Measurements from ENCODE around the gene MECP2. TPM values are rescaled to one million over a fixed set of nuclear protein-coding genes. Genes with fewer than 3 reads are reported as not detected.

MECP2 gene
- total RNA-seq, 2 experiments from 2014 or later, result 81.1 to 84.5 TPM

GRCh38 chrX:154030715-154031305, 66.7 kb downstream of the MECP2 start:
- Mint-ChIP-seq H3K4me1 (peaks cover 6% of the 10 kb centered on the region), H3K9me3 (ENCODE audit: low read depth) (no peaks in the 10 kb centered on the region), H3K27me3 (no peaks in the 10 kb centered on the region), H3K4me3 (no peak overlapping the region), H3K27ac (no peak overlapping the region), H3K36me3 (peaks cover 15% of the 10 kb centered on the region)
- CTCF ChIA-PET, result interaction anchor here (1.6 kb wide), 1 partner anchor 17 kb away, joined by 3 read pairs; no protein-coding TSS in a partner anchor
- no peak for ATAC-seq
- DNase-seq, result no peak

- no peaks in the 10 kb centered on the region for H3K9me3 Mint-ChIP-seq (ENCODE audit: low read depth)
- ATAC-seq (no peak), DNase-seq (no peak)
- peaks cover 6% of the 10 kb centered on the region for H3K4me1 Mint-ChIP-seq
- H3K36me3 Mint-ChIP-seq, result peaks cover 15% of the 10 kb centered on the region
- no peaks in the 10 kb centered on the region for H3K27me3 Mint-ChIP-seq
- CTCF ChIA-PET, result interaction anchor here (0.8 to 1.6 kb wide), 2 partner anchors 16 to 17 kb away, joined by 3 read pairs; no protein-coding TSS in a partner anchor
- no peak overlapping the region for H3K4me3 Mint-ChIP-seq
- no peak overlapping the region for H3K27ac Mint-ChIP-seq
Measured at GRCh38 chrX:154030266-154030665, 67.3 kb downstream of the MECP2 start.

- DNase-seq (no peak), ATAC-seq (no peak)
- Mint-ChIP-seq H3K27me3 (no peaks in the 10 kb centered on the region), H3K4me3 (no peak overlapping the region), H3K27ac (no peak overlapping the region), H3K9me3 (ENCODE audit: low read depth) (no peaks in the 10 kb centered on the region), H3K36me3 (peaks cover 15% of the 10 kb centered on the region), H3K4me1 (peaks cover 4% of the 10 kb centered on the region)
- CTCF ChIA-PET, result interaction anchor here (0.8 to 1.6 kb wide), 2 partner anchors 15 to 16 kb away, joined by 3 read pairs; no protein-coding TSS in a partner anchor
Measured at GRCh38 chrX:154029439-154029838, 68.1 kb downstream of the MECP2 start.

GRCh38 chrX:154028502-154029184, 68.9 kb downstream of the MECP2 start:
- no peak for ATAC-seq
- no peak overlapping the region for H3K27ac Mint-ChIP-seq
- CTCF ChIA-PET, result no interaction called here

GRCh38 chrX:154027986-154028385, 69.5 kb downstream of the MECP2 start:
- H3K36me3 Mint-ChIP-seq, result peaks cover 13% of the 10 kb centered on the region
- no peak overlapping the region for H3K27ac Mint-ChIP-seq
- H3K4me1 Mint-ChIP-seq, result peaks cover 4% of the 10 kb centered on the region
- ATAC-seq (no peak), DNase-seq (no peak)
- CTCF ChIA-PET, result no interaction called here
- no peak overlapping the region for H3K4me3 Mint-ChIP-seq
- no peaks in the 10 kb centered on the region for H3K9me3 Mint-ChIP-seq (ENCODE audit: low read depth)
- H3K27me3 Mint-ChIP-seq, result no peaks in the 10 kb centered on the region

More at GRCh38 chrX:154028502-154029184, 68.9 kb downstream of the MECP2 start:
- no peak for DNase-seq
- Mint-ChIP-seq H3K27me3 (no peaks in the 10 kb centered on the region), H3K4me3 (no peak overlapping the region), H3K9me3 (ENCODE audit: low read depth) (no peaks in the 10 kb centered on the region), H3K4me1 (peaks cover 4% of the 10 kb centered on the region), H3K36me3 (peaks cover 14% of the 10 kb centered on the region)

- H3K4me1 Mint-ChIP-seq, result peaks cover 4% of the 10 kb centered on the region
- ATAC-seq (no peak), DNase-seq (no peak)
- no peak overlapping the region for H3K27ac Mint-ChIP-seq
- no peaks in the 10 kb centered on the region for H3K27me3 Mint-ChIP-seq
- CTCF ChIA-PET, result no interaction called here
- no peak overlapping the region for H3K4me3 Mint-ChIP-seq
- no peaks in the 10 kb centered on the region for H3K9me3 Mint-ChIP-seq (ENCODE audit: low read depth)
- H3K36me3 Mint-ChIP-seq, result peaks cover 10% of the 10 kb centered on the region
Measured at GRCh38 chrX:154027022-154027402, 70.5 kb downstream of the MECP2 start.

- DNase-seq, result no peak
- no peaks in the 10 kb centered on the region for H3K27me3 Mint-ChIP-seq
- H3K9me3 Mint-ChIP-seq (ENCODE audit: low read depth), result no peaks in the 10 kb centered on the region
- H3K27ac Mint-ChIP-seq, result no peak overlapping the region
- no peak for ATAC-seq
- peaks cover 7% of the 10 kb centered on the region for H3K36me3 Mint-ChIP-seq
- CTCF ChIA-PET, result no interaction called here
- H3K4me1 Mint-ChIP-seq, result peaks cover 5% of the 10 kb centered on the region
- no peak overlapping the region for H3K4me3 Mint-ChIP-seq
Measured at GRCh38 chrX:154026136-154027021, 71.1 kb downstream of the MECP2 start.

GRCh38 chrX:154025230-154025629, 72.3 kb downstream of the MECP2 start:
- no peak for ATAC-seq
- H3K27me3 Mint-ChIP-seq, result no peaks in the 10 kb centered on the region
- peaks cover 15% of the 10 kb centered on the region for H3K4me1 Mint-ChIP-seq
- peaks cover 5% of the 10 kb centered on the region for H3K36me3 Mint-ChIP-seq
- H3K4me3 Mint-ChIP-seq, result no peak overlapping the region
- H3K27ac Mint-ChIP-seq, result no peak overlapping the region
- CTCF ChIA-PET, result no interaction called here
- no peak for DNase-seq
- H3K9me3 Mint-ChIP-seq (ENCODE audit: low read depth), result no peaks in the 10 kb centered on the region

- H3K36me3 Mint-ChIP-seq, result peaks cover 5% of the 10 kb centered on the region
- DNase-seq, result no peak
- no peak overlapping the region for H3K4me3 Mint-ChIP-seq
- peaks cover 12% of the 10 kb centered on the region for H3K4me1 Mint-ChIP-seq
- CTCF ChIA-PET, result no interaction called here
- H3K27me3 Mint-ChIP-seq, result no peaks in the 10 kb centered on the region
- ATAC-seq, result no peak
- no peaks in the 10 kb centered on the region for H3K9me3 Mint-ChIP-seq (ENCODE audit: low read depth)
- no peak overlapping the region for H3K27ac Mint-ChIP-seq
Measured at GRCh38 chrX:154024271-154024670, 73.2 kb downstream of the MECP2 start.

- ATAC-seq (no peak), DNase-seq (no peak)
- peaks cover 7% of the 10 kb centered on the region for H3K36me3 Mint-ChIP-seq
- peak overlapping the region; percentile 58 for H3K27ac Mint-ChIP-seq
- no peaks in the 10 kb centered on the region for H3K27me3 Mint-ChIP-seq
- CTCF ChIA-PET, result no interaction called here
- H3K9me3 Mint-ChIP-seq (ENCODE audit: low read depth), result no peaks in the 10 kb centered on the region
- H3K4me3 Mint-ChIP-seq, result no peak overlapping the region
- peaks cover 13% of the 10 kb centered on the region for H3K4me1 Mint-ChIP-seq
Measured at GRCh38 chrX:154023276-154024000, 74.1 kb downstream of the MECP2 start.

GRCh38 chrX:154022108-154022507, 75.4 kb downstream of the MECP2 start:
- no peak for ATAC-seq
- H3K27ac Mint-ChIP-seq, result no peak overlapping the region
- no peaks in the 10 kb centered on the region for H3K27me3 Mint-ChIP-seq
- no peaks in the 10 kb centered on the region for H3K9me3 Mint-ChIP-seq (ENCODE audit: low read depth)
- peaks cover 8% of the 10 kb centered on the region for H3K36me3 Mint-ChIP-seq
- no peak overlapping the region for H3K4me3 Mint-ChIP-seq
- H3K4me1 Mint-ChIP-seq, result peaks cover 16% of the 10 kb centered on the region
- no peak for DNase-seq
- CTCF ChIA-PET, result interaction anchor here (2.2 kb wide), 1 partner anchor 9 kb away, joined by 10 read pairs; no protein-coding TSS in a partner anchor

- Mint-ChIP-seq H3K27ac (peak overlapping the region; percentile 93), H3K36me3 (peaks cover 8% of the 10 kb centered on the region), H3K4me3 (no peak overlapping the region), H3K4me1 (peaks cover 19% of the 10 kb centered on the region), H3K27me3 (no peaks in the 10 kb centered on the region), H3K9me3 (ENCODE audit: low read depth) (no peaks in the 10 kb centered on the region)
- CTCF ChIA-PET, result interaction anchor here (2.2 kb wide), 1 partner anchor 8 kb away, joined by 10 read pairs; no protein-coding TSS in a partner anchor
- DNase-seq (no peak), ATAC-seq (no peak)
Measured at GRCh38 chrX:154021131-154021611, 76.3 kb downstream of the MECP2 start.
